Measurements from ENCODE around the gene CCDC13. TPM values are rescaled to one million over a fixed set of nuclear protein-coding genes. Genes with fewer than 3 reads are reported as not detected.

The CCDC13 gene
- total RNA-seq, 1 experiment from 2014 or later, result 0.79 TPM

DNA sequence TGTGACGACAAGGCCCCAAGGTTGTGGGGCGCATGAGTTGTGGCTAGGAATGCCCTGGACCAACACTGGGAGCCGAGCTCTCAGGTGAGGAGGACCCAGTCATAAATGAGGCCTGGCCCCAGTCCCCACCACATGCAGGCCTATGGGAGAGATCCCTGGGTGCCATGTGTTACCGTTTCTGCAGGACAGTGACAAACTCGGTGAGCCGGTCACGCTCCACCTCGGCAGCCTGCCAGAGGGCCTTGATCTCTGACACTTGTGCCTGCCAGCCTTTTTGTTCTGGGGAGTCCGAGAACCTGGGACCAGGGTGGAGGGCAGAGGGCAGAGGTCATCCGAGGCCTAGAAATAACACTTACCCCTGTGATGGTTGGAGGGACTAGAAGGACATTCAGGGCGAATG lies 42.8 kb downstream of the CCDC13 start (continued):
- TF ChIP-seq PRDM15 (CRISPR knock-in tag; IDR thresholded peaks at IDR 0.05) (no peak), CREM (CRISPR knock-in tag; IDR thresholded peaks at IDR 0.05) (no peak), TCF7 (CRISPR knock-in tag; IDR thresholded peaks at IDR 0.05; ENCODE audit: low read depth) (no peak), MLX (CRISPR knock-in tag; IDR thresholded peaks at IDR 0.05) (no peak), JUN (CRISPR knock-in tag; IDR thresholded peaks at IDR 0.05) (no peak), CBFB (CRISPR knock-in tag; IDR thresholded peaks at IDR 0.05; ENCODE audit: low read depth) (no peak), ZNF219 (CRISPR knock-in tag; IDR thresholded peaks at IDR 0.05; ENCODE audit: borderline replicate concordance) (no peak), FOXP4 (CRISPR knock-in tag; IDR thresholded peaks at IDR 0.05) (no peak)

DNA sequence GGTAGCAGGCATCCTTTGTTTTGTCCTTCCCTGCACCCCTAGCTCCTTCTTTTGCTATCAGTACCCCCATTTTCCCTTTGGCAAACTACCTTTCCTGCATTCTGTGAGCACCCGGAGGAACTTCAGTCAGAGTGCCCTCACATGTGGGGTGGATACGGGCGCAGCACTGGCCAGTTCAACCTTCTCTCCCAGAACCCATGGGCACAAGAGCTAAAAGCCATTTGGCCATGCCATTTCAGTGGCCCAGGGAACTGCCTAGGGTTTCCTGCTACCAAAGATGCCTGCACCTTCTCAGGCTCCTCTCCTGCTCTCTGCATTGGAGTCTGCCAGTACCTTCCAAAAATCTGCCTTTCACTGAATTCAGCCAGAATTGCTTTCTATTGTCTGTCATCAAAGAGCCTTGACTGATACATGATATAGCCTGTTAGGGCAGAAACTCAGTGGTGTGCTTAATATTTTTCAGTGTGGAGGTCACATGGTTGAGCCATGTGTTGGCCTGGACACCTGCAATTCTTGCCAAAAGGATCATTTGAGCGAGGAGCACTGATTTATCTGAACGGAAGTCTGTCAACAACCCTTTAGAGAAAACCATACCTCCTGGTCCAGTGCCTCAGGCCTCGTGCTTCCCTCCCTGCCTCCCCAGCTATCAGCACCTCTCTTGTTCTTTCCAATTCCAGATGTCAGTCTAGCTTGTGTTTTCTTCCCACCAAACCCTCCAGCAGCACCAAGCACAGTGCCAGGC lies 43.5 kb downstream of the CCDC13 start:
- Mint-ChIP-seq H3K4me3 (no peak overlapping the region), H3K4me1 (peaks cover 35% of the 10 kb centered on the region), H3K27ac (no peak overlapping the region), H3K36me3 (no peaks in the 10 kb centered on the region), H3K9me3 (peaks cover 5% of the 10 kb centered on the region; the same call in 1 of the 2 replicates), H3K27me3 (ENCODE audit: low read depth) (peaks cover 4% of the 10 kb centered on the region; the same call in 1 of the 2 replicates)
- DNase-seq (ENCODE audit: low spot score) (no peak), ATAC-seq (no peak)
- POLR2A ChIA-PET, result no interaction called here
- CTCF ChIA-PET, result interaction anchor here (2.5 kb wide), 1 partner anchor 21 kb away, joined by 9 read pairs; no protein-coding TSS in a partner anchor
- TF ChIP-seq NFYB (CRISPR knock-in tag; conservative IDR thresholded peaks at IDR 0.05; ENCODE audit: low read depth) (no peak), MAX (CRISPR knock-in tag; IDR thresholded peaks at IDR 0.05) (no peak), ZNF121 (CRISPR knock-in tag; IDR thresholded peaks at IDR 0.05) (no peak), ETV6 (CRISPR knock-in tag; IDR thresholded peaks at IDR 0.05) (no peak), ESRRA (CRISPR knock-in tag; IDR thresholded peaks at IDR 0.05; ENCODE audit: borderline replicate concordance) (no peak), ZNF671 (CRISPR knock-in tag; IDR thresholded peaks at IDR 0.05) (no peak), FOXK1 (CRISPR knock-in tag; IDR thresholded peaks at IDR 0.05) (no peak), OVOL2 (CRISPR knock-in tag; IDR thresholded peaks at IDR 0.05; ENCODE audit: borderline replicate concordance) (no peak), NR1H2 (CRISPR knock-in tag; IDR thresholded peaks at IDR 0.05) (no peak), MLX (CRISPR knock-in tag; IDR thresholded peaks at IDR 0.05) (no peak)
- TF ChIP-seq, protein P1, sequence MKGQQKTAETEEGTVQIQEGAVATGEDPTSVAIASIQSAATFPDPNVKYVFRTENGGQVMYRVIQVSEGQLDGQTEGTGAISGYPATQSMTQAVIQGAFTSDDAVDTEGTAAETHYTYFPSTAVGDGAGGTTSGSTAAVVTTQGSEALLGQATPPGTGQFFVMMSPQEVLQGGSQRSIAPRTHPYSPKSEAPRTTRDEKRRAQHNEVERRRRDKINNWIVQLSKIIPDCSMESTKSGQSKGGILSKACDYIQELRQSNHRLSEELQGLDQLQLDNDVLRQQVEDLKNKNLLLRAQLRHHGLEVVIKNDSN (CRISPR knock-in tag; IDR thresholded peaks at IDR 0.05), result no peak
- TF ChIP-seq, protein P2, sequence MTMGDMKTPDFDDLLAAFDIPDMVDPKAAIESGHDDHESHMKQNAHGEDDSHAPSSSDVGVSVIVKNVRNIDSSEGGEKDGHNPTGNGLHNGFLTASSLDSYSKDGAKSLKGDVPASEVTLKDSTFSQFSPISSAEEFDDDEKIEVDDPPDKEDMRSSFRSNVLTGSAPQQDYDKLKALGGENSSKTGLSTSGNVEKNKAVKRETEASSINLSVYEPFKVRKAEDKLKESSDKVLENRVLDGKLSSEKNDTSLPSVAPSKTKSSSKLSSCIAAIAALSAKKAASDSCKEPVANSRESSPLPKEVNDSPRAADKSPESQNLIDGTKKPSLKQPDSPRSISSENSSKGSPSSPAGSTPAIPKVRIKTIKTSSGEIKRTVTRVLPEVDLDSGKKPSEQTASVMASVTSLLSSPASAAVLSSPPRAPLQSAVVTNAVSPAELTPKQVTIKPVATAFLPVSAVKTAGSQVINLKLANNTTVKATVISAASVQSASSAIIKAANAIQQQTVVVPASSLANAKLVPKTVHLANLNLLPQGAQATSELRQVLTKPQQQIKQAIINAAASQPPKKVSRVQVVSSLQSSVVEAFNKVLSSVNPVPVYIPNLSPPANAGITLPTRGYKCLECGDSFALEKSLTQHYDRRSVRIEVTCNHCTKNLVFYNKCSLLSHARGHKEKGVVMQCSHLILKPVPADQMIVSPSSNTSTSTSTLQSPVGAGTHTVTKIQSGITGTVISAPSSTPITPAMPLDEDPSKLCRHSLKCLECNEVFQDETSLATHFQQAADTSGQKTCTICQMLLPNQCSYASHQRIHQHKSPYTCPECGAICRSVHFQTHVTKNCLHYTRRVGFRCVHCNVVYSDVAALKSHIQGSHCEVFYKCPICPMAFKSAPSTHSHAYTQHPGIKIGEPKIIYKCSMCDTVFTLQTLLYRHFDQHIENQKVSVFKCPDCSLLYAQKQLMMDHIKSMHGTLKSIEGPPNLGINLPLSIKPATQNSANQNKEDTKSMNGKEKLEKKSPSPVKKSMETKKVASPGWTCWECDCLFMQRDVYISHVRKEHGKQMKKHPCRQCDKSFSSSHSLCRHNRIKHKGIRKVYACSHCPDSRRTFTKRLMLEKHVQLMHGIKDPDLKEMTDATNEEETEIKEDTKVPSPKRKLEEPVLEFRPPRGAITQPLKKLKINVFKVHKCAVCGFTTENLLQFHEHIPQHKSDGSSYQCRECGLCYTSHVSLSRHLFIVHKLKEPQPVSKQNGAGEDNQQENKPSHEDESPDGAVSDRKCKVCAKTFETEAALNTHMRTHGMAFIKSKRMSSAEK (CRISPR knock-in tag; IDR thresholded peaks at IDR 0.05; ENCODE audit: borderline replicate concordance), result no peak
- TF ChIP-seq, protein P3, sequence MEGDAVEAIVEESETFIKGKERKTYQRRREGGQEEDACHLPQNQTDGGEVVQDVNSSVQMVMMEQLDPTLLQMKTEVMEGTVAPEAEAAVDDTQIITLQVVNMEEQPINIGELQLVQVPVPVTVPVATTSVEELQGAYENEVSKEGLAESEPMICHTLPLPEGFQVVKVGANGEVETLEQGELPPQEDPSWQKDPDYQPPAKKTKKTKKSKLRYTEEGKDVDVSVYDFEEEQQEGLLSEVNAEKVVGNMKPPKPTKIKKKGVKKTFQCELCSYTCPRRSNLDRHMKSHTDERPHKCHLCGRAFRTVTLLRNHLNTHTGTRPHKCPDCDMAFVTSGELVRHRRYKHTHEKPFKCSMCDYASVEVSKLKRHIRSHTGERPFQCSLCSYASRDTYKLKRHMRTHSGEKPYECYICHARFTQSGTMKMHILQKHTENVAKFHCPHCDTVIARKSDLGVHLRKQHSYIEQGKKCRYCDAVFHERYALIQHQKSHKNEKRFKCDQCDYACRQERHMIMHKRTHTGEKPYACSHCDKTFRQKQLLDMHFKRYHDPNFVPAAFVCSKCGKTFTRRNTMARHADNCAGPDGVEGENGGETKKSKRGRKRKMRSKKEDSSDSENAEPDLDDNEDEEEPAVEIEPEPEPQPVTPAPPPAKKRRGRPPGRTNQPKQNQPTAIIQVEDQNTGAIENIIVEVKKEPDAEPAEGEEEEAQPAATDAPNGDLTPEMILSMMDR (IDR thresholded peaks at IDR 0.05), result no peak

All from WTC11 (cell line).